ENCODE data around the gene WDR72. TPM values are rescaled to one million over a fixed set of nuclear protein-coding genes. Genes with fewer than 3 reads are reported as not detected.

The WDR72 gene
- polyA plus RNA-seq, 1 of the 3 experiments (the other 2 are of a cell fraction) = 0.02 TPM

- TF ChIP-seq EP300 (IDR thresholded peaks at IDR 0.05; ENCODE audit: borderline replicate concordance in 1 of 2, low read depth in 1 of 2, low read length in 1 of 2) (no peak), RAD21 (IDR thresholded peaks at IDR 0.05; ENCODE audit: low read length) (no peak), USF1 (IDR thresholded peaks at IDR 0.05; ENCODE audit: borderline replicate concordance, low read depth) (no peak), REST (IDR thresholded peaks at IDR 0.05; ENCODE audit: low read depth, low read length) (no peak), IRF3 (IDR thresholded peaks at IDR 0.05; ENCODE audit: low read depth, low read length) (no peak), PBX3 (IDR thresholded peaks at IDR 0.05) (no peak)
Observed at GRCh38 chr15:53627279-53627678, 132.2 kb downstream of the WDR72 start (continued).

- peaks cover 3% of the 10 kb centered on the region; the same call in 1 of the 2 replicates for H3K9me2 ChIP-seq
- no peak overlapping the region for H3K9ac ChIP-seq
- H3K36me3 ChIP-seq (replicated peaks in 1 of 2; ENCODE audit: control insufficient read depth in 1 of 2, insufficient read depth in 2 of 2, low read length in 1 of 2) = no peaks in the 10 kb centered on the region
- ChIA-PET CTCF (interaction anchor here (0.6 to 0.7 kb wide), 2 partner anchors 107 to 597 kb away, joined by 3 to 4 read pairs; no protein-coding TSS in a partner anchor), POLR2A (no interaction called here)
- H3F3A ChIP-seq (replicated peaks; ENCODE audit: insufficient read depth) = peaks cover 4% of the 10 kb centered on the region
- H4K20me1 ChIP-seq (ENCODE audit: insufficient read depth) = no peaks in the 10 kb centered on the region
- H3K4me2 ChIP-seq = no peak overlapping the region
- no peaks in the 10 kb centered on the region for H3K27me3 ChIP-seq (ENCODE audit: insufficient read depth)
- no peaks in the 10 kb centered on the region for H3K79me2 ChIP-seq (ENCODE audit: insufficient read depth)
- H3K27ac ChIP-seq (ENCODE audit: low read depth in 2 of 2, low read length in 1 of 2) = no peak overlapping the region
- H3K4me3 ChIP-seq (ENCODE audit: low read depth in 2 of 2, low read length in 1 of 2) = no peak overlapping the region
- DNase-seq = no peak
- H3K4me1 ChIP-seq (ENCODE audit: control insufficient read depth in 1 of 2, insufficient read depth in 2 of 2, low read depth in 1 of 2, low read length in 1 of 2) = no peaks in the 10 kb centered on the region
- 29% methylated on average over 22 of the region's 22 CpGs for WGBS (ENCODE audit: low lambda C conversion rate)
- no peaks in the 10 kb centered on the region for H3K9me3 ChIP-seq
- no peak overlapping the region for H2AFZ ChIP-seq (ENCODE audit: low read depth)
- no peak for TF ChIP-seq MXI1 (IDR thresholded peaks at IDR 0.05; ENCODE audit: low read depth, low read length)
- no peak for TF ChIP-seq EZH2phosphoT487 (IDR thresholded peaks at IDR 0.05; ENCODE audit: borderline replicate concordance, low read depth)
- TF ChIP-seq IRF3 (IDR thresholded peaks at IDR 0.05; ENCODE audit: low read depth, low read length) = no peak
- no peak for TF ChIP-seq REST (IDR thresholded peaks at IDR 0.05; ENCODE audit: low read depth, low read length)
- no peak for TF ChIP-seq CTCF (IDR thresholded peaks at IDR 0.05)
- no peak for TF ChIP-seq SMC3 (IDR thresholded peaks at IDR 0.05; ENCODE audit: low read depth, low read length)
- no peak for TF ChIP-seq TEAD4 (IDR thresholded peaks at IDR 0.05; ENCODE audit: borderline replicate concordance, insufficient read depth)
- no peak for TF ChIP-seq SIN3A (IDR thresholded peaks at IDR 0.05; ENCODE audit: borderline replicate concordance, low read depth, low read length)
- no peak for TF ChIP-seq FOSL2 (IDR thresholded peaks at IDR 0.05; ENCODE audit: borderline replicate concordance, low read depth)
Observed at GRCh38 chr15:53625962-53626845, 133.3 kb downstream of the WDR72 start.
